Hepatocyte (in vitro differentiated cells): Measurements from ENCODE around the gene ADORA1.

ENCODE experiments used
- EZH2phosphoT487 ChIP-seq: fragments of 200-600 bp; sonication (generic); IDR thresholded peaks from one replicate; pipeline ENCODE4 v1.6.1; 2018; ENCODE audit warnings: antibody characterized with exemption, mild to moderate bottlenecking, low read depth, moderate library complexity; ENCODE audit not compliant: unreplicated experiment, severe bottlenecking
- TF ChIP-seq, protein P1 (sequence below): fragments of 200-600 bp; sonication (generic); IDR thresholded peaks from 2 replicates; pipeline ENCODE4 v1.5.1; 2016; ENCODE audit warnings: antibody characterized with exemption, mild to moderate bottlenecking; ENCODE audit not compliant: poor library complexity

DNA sequence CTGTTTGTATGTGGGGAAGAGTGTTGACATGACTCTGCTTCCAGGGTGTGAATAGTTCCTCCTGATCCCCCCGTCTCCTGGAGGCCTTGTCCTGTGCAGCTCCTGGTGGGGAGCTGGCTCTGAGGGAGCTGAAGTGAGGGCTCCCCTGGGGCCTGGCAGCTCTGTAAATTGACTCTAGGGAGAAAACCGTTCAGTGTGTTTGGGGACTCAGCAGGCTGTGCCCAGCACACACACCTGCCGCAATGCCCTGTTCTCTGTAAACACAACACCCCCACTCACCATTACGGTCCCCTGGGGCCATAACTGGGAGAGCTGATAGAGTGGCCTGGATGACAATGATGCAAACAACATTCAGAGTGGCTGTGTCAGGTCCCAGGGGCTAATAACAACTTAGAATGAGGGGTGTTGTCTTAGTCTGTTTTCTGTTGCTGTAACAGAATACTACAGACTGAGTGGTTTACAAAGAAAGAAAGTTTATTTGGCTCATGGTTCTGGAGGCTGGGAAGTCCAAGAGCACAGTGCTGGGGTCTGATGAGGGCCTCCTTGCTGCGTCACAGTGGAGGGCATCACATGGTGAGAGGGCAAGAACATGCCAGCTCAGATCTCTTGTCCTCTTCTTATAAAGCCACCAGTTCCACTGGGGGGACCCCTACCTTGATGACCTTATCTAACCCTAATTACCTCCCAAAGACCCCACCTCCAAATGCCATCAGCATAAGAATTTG lies 15.3 kb downstream of the ADORA1 start:
- TF ChIP-seq, protein P1, sequence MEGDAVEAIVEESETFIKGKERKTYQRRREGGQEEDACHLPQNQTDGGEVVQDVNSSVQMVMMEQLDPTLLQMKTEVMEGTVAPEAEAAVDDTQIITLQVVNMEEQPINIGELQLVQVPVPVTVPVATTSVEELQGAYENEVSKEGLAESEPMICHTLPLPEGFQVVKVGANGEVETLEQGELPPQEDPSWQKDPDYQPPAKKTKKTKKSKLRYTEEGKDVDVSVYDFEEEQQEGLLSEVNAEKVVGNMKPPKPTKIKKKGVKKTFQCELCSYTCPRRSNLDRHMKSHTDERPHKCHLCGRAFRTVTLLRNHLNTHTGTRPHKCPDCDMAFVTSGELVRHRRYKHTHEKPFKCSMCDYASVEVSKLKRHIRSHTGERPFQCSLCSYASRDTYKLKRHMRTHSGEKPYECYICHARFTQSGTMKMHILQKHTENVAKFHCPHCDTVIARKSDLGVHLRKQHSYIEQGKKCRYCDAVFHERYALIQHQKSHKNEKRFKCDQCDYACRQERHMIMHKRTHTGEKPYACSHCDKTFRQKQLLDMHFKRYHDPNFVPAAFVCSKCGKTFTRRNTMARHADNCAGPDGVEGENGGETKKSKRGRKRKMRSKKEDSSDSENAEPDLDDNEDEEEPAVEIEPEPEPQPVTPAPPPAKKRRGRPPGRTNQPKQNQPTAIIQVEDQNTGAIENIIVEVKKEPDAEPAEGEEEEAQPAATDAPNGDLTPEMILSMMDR = no peak
- TF ChIP-seq EZH2phosphoT487 = no peak
